ENCODE results near the gene NDUFV1. TPM values are rescaled to one million over a fixed set of nuclear protein-coding genes. Genes with fewer than 3 reads are reported as not detected.

NDUFV1 gene
- total and polyA plus RNA-seq, 5 donors from 2014 or later: 101 to 204 (median 119) TPM

- Mint-ChIP-seq H3K27ac (peak overlapping the region in 1 of 3 donors; percentile 90), H3K27me3 (no peaks in the 10 kb centered on the region), H3K4me3 (peak overlapping the region; percentile 66 to 89 (median 72)), H3K36me3 (no peaks in the 10 kb centered on the region), H3K4me1 (peaks cover 0 to 11% (median 5%) of the 10 kb centered on the region in 4 donors), H3K9me3 (no peaks in the 10 kb centered on the region)
- DNase-seq: no peak
- Histone ChIP-seq H3K36me3 (ENCODE audit: control insufficient read depth, insufficient read depth, low read length) (no peaks in the 10 kb centered on the region), H3K27me3 (ENCODE audit: control insufficient read depth, insufficient read depth, low read length) (no peaks in the 10 kb centered on the region), H3K9me3 (ENCODE audit: control insufficient read depth in 2 of 2, low read length in 2 of 2) (no peaks in the 10 kb centered on the region), H3K4me3 (ENCODE audit: low read depth, low read length) (no peak overlapping the region), H3K4me1 (ENCODE audit: control insufficient read depth, insufficient read depth, low read length, poor library complexity, severe bottlenecking) (peaks cover 19% of the 10 kb centered on the region), H3K27ac (ENCODE audit: insufficient read depth, low read length, poor library complexity, severe bottlenecking) (no peak overlapping the region)
- ATAC-seq (ENCODE audit: low read depth in 2 of 2): no peak
Observed at GRCh38 chr11:67631853-67632174, 25.1 kb downstream of the NDUFV1 start.

- H3K4me1 ChIP-seq (ENCODE audit: control insufficient read depth, insufficient read depth, low read length, poor library complexity, severe bottlenecking): peaks cover 19% of the 10 kb centered on the region
- DNase-seq (no peak), ATAC-seq (ENCODE audit: low read depth in 2 of 2) (no peak)
- H3K4me3 ChIP-seq (ENCODE audit: low read depth, low read length): no peak overlapping the region
- Mint-ChIP-seq H3K36me3 (no peaks in the 10 kb centered on the region), H3K27ac (peak overlapping the region in 1 of 3 donors; percentile 90), H3K27me3 (no peaks in the 10 kb centered on the region), H3K4me3 (peak overlapping the region; percentile 66 to 89 (median 72)), H3K9me3 (no peaks in the 10 kb centered on the region), H3K4me1 (peaks cover 0 to 11% (median 5%) of the 10 kb centered on the region in 4 donors)
- H3K9me3 ChIP-seq (ENCODE audit: control insufficient read depth in 2 of 2, low read length in 2 of 2): no peaks in the 10 kb centered on the region
- no peaks in the 10 kb centered on the region for H3K36me3 ChIP-seq (ENCODE audit: control insufficient read depth, insufficient read depth, low read length)
- no peak overlapping the region for H3K27ac ChIP-seq (ENCODE audit: insufficient read depth, low read length, poor library complexity, severe bottlenecking)
- H3K27me3 ChIP-seq (ENCODE audit: control insufficient read depth, insufficient read depth, low read length): no peaks in the 10 kb centered on the region
Observed at GRCh38 chr11:67632175-67632981, 25.6 kb downstream of the NDUFV1 start.

DNA sequence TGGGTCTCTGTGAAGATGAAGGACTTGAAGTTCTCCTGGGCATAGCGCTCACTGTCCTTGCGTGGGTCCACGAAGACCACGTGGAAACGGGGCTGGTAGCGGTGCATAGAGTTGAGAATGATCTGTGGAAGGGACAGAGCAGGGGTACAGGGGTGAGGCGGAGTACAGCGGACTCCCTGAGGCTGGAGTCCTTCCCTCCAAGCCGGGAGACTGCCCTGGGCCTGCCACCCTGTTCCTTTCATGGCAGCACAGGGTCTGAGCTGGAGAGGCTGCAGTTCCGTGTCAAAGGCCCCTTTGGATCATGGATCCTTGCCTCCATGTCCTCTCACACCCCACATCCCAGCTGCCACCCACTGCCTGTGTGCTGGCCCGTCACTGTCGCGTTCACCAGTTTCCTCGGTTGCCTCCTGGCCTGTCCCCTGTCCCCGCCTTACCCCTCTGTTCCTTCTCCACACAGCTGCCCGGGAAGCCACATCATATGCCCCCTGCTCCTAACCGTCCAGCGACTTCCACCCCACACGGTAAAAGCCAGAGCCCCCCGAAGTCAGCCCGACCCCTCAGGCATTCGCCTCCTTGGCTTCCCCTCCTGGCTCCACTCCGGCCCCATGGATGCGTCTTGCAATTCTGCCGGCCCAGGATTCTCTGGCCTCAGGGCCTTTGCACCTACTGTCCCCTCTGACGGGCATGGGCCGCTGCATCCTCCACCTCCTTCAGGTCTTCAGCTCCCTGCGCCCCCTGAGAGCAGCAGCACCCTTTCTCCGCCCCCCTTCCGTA is 26.4 kb downstream of the NDUFV1 start:
- Mint-ChIP-seq H3K27ac (peak overlapping the region in 1 of 3 donors; percentile 38), H3K9me3 (no peaks in the 10 kb centered on the region), H3K36me3 (no peaks in the 10 kb centered on the region), H3K27me3 (peaks cover 1% of the 10 kb centered on the region), H3K4me3 (peak overlapping the region in 2 of 4 donors; percentile 64 to 70), H3K4me1 (peaks cover 0 to 11% (median 5%) of the 10 kb centered on the region in 4 donors)
- H3K27me3 ChIP-seq (ENCODE audit: control insufficient read depth, insufficient read depth, low read length): no peaks in the 10 kb centered on the region
- H3K27ac ChIP-seq (ENCODE audit: insufficient read depth, low read length, poor library complexity, severe bottlenecking): no peak overlapping the region
- no peaks in the 10 kb centered on the region for H3K9me3 ChIP-seq (ENCODE audit: control insufficient read depth in 2 of 2, low read length in 2 of 2)
- H3K4me1 ChIP-seq (ENCODE audit: control insufficient read depth, insufficient read depth, low read length, poor library complexity, severe bottlenecking): peaks cover 19% of the 10 kb centered on the region
- ATAC-seq (ENCODE audit: low read depth in 2 of 2): no peak
- no peak overlapping the region for H3K4me3 ChIP-seq (ENCODE audit: low read depth, low read length)
- no peak for DNase-seq
- H3K36me3 ChIP-seq (ENCODE audit: control insufficient read depth, insufficient read depth, low read length): no peaks in the 10 kb centered on the region

DNA sequence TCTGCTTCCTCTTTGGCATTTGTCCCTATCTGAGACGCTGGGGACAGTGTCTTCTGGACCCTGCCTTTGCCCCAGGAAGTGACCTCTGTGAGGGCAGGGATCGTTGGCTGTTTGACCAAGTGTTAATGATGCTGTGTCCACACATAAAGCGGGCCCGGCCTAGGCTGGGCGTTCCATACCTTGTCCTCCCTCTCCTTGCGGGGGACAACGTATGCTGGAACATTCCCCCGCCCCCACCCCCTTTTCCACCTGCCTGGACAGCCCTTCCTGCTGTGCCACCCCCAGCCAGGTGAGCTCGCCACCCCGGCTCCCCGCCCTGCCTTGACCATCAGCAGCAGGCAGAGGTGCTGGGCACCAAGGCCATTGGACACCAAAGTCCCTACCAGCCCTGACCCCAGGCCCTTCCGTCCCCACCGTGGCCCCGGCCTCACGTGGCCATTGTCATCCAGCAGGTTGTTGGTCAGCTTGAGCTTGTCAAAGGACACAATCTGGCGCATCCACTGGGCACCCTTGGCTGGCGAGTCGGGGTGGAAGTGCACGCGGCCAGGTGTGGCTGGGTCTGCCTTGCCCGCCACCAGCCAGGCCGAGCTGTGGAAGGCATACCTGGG is 27.1 kb downstream of the NDUFV1 start:
- Mint-ChIP-seq H3K4me3 (peak overlapping the region in 2 of 4 donors; percentile 64 to 66), H3K9me3 (no peaks in the 10 kb centered on the region), H3K27ac (no peak overlapping the region), H3K4me1 (peaks cover 0 to 12% (median 5%) of the 10 kb centered on the region in 4 donors), H3K36me3 (no peaks in the 10 kb centered on the region), H3K27me3 (peaks cover 4% of the 10 kb centered on the region)
- Histone ChIP-seq H3K36me3 (ENCODE audit: control insufficient read depth, insufficient read depth, low read length) (no peaks in the 10 kb centered on the region), H3K4me1 (ENCODE audit: control insufficient read depth, insufficient read depth, low read length, poor library complexity, severe bottlenecking) (peaks cover 18% of the 10 kb centered on the region), H3K27ac (ENCODE audit: insufficient read depth, low read length, poor library complexity, severe bottlenecking) (no peak overlapping the region), H3K27me3 (ENCODE audit: control insufficient read depth, insufficient read depth, low read length) (no peaks in the 10 kb centered on the region), H3K4me3 (ENCODE audit: low read depth, low read length) (no peak overlapping the region), H3K9me3 (ENCODE audit: control insufficient read depth in 2 of 2, low read length in 2 of 2) (no peaks in the 10 kb centered on the region)
- ATAC-seq (ENCODE audit: low read depth in 2 of 2) (no peak), DNase-seq (no peak)

- Mint-ChIP-seq H3K9me3 (no peaks in the 10 kb centered on the region), H3K27me3 (peaks cover 4% of the 10 kb centered on the region), H3K27ac (no peak overlapping the region), H3K4me1 (peaks cover 0 to 9% (median 5%) of the 10 kb centered on the region in 4 donors), H3K4me3 (peak overlapping the region in 1 of 4 donors; percentile 36), H3K36me3 (no peaks in the 10 kb centered on the region)
- no peaks in the 10 kb centered on the region for H3K9me3 ChIP-seq (ENCODE audit: control insufficient read depth in 2 of 2, low read length in 2 of 2)
- H3K27me3 ChIP-seq (ENCODE audit: control insufficient read depth, insufficient read depth, low read length): no peaks in the 10 kb centered on the region
- no peaks in the 10 kb centered on the region for H3K36me3 ChIP-seq (ENCODE audit: control insufficient read depth, insufficient read depth, low read length)
- H3K27ac ChIP-seq (ENCODE audit: insufficient read depth, low read length, poor library complexity, severe bottlenecking): no peak overlapping the region
- no peak for ATAC-seq (ENCODE audit: low read depth in 2 of 2)
- no peak overlapping the region for H3K4me3 ChIP-seq (ENCODE audit: low read depth, low read length)
- no peak for DNase-seq
- H3K4me1 ChIP-seq (ENCODE audit: control insufficient read depth, insufficient read depth, low read length, poor library complexity, severe bottlenecking): peaks cover 11% of the 10 kb centered on the region
Observed at GRCh38 chr11:67634366-67635230, 27.9 kb downstream of the NDUFV1 start.

- Mint-ChIP-seq H3K4me1 (peaks cover 0 to 9% (median 5%) of the 10 kb centered on the region in 4 donors), H3K36me3 (no peaks in the 10 kb centered on the region), H3K27ac (no peak overlapping the region), H3K4me3 (peak overlapping the region in 1 of 4 donors; percentile 36), H3K27me3 (peaks cover 4% of the 10 kb centered on the region), H3K9me3 (no peaks in the 10 kb centered on the region)
- Histone ChIP-seq H3K9me3 (ENCODE audit: control insufficient read depth in 2 of 2, low read length in 2 of 2) (no peaks in the 10 kb centered on the region), H3K36me3 (ENCODE audit: control insufficient read depth, insufficient read depth, low read length) (no peaks in the 10 kb centered on the region), H3K4me3 (ENCODE audit: low read depth, low read length) (no peak overlapping the region), H3K27me3 (ENCODE audit: control insufficient read depth, insufficient read depth, low read length) (no peaks in the 10 kb centered on the region), H3K4me1 (ENCODE audit: control insufficient read depth, insufficient read depth, low read length, poor library complexity, severe bottlenecking) (peaks cover 8% of the 10 kb centered on the region), H3K27ac (ENCODE audit: insufficient read depth, low read length, poor library complexity, severe bottlenecking) (no peak overlapping the region)
- ATAC-seq (ENCODE audit: low read depth in 2 of 2) (no peak), DNase-seq (no peak)
Observed at GRCh38 chr11:67635231-67635521, 28.4 kb downstream of the NDUFV1 start.

GRCh38 chr11:67636962-67637361 is 30.2 kb downstream of the NDUFV1 start:
- peak overlapping the region in 1 of 3 donors; percentile 10 for H3K27ac Mint-ChIP-seq
- no peak overlapping the region for H3K27ac ChIP-seq (ENCODE audit: insufficient read depth, low read length, poor library complexity, severe bottlenecking)
- no peaks in the 10 kb centered on the region for H3K36me3 Mint-ChIP-seq

More at GRCh38 chr11:67636962-67637361, 30.2 kb downstream of the NDUFV1 start:
- Mint-ChIP-seq H3K27me3 (peaks cover 4% of the 10 kb centered on the region), H3K4me3 (no peak overlapping the region), H3K4me1 (peaks cover 0 to 2% (median 0%) of the 10 kb centered on the region in 4 donors), H3K9me3 (no peaks in the 10 kb centered on the region)
- Histone ChIP-seq H3K4me3 (ENCODE audit: low read depth, low read length) (no peak overlapping the region), H3K27me3 (ENCODE audit: control insufficient read depth, insufficient read depth, low read length) (no peaks in the 10 kb centered on the region), H3K9me3 (ENCODE audit: control insufficient read depth in 2 of 2, low read length in 2 of 2) (no peaks in the 10 kb centered on the region), H3K4me1 (ENCODE audit: control insufficient read depth, insufficient read depth, low read length, poor library complexity, severe bottlenecking) (no peaks in the 10 kb centered on the region), H3K36me3 (ENCODE audit: control insufficient read depth, insufficient read depth, low read length) (no peaks in the 10 kb centered on the region)
- ATAC-seq (ENCODE audit: low read depth in 2 of 2) (no peak), DNase-seq (no peak)

Data from CD4-positive, CD25-positive, alpha-beta regulatory T cell (primary cell).